GM19351 (cell line): ENCODE data around the gene DHRS13.
"Not testable (repeated sequence)": the region's sequence is repeated elsewhere in the genome, so short reads cannot be mapped to it uniquely, and the experiment has no call there.

Source experiments
- ATAC-seq: cut with Tn5 transposase; IDR thresholded peaks from one replicate; pipeline ENCODE4 v1.9.1; 2021; ENCODE audit warnings: mild to moderate bottlenecking, moderate library complexity; ENCODE audit not compliant: unreplicated experiment

The DHRS13 gene

GRCh38 chr17:28887871-28888471 is 14.9 kb downstream of the DHRS13 start:
- ATAC-seq = no peak

DNA sequence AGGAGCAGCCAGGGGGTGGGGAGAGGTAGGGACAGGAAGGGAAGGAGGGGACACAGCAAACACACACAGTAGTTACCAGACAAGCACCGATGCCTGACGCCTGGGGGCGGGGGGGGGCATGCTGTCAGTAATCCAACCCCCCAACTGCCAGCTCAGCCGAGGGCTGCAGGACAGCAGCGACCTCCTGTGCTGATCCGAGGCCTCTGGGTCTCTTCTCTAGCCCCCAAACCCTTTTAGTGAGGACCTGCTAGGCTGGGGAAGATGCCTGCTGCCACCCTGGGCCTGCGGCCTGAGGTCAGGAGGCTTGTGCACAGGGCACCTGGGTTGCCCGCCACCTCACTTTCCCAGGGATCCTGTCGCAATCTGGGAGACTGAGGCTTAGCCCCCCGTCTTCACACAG is 16.9 kb downstream of the DHRS13 start:
- ATAC-seq = no peak

DNA sequence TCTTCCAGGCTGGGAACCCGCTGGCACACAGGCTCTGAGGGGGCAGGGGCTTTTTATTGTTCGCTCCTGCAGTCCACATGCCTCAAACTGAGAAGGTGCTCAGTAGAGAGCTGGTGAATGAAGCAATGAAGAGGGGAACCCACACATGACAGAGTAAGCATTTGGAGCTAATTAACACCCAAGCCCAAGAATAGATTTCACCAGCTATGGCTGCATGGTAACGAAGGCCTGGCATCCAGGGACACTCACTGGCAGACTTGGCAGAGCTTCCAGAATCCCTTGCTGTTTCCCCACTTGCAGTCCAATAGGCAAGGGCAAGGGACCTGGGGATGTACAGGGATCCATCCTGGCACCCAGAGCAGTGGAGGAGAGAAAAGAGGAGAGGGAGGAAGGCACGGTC is 17.5 kb downstream of the DHRS13 start:
- no peak for ATAC-seq

DNA sequence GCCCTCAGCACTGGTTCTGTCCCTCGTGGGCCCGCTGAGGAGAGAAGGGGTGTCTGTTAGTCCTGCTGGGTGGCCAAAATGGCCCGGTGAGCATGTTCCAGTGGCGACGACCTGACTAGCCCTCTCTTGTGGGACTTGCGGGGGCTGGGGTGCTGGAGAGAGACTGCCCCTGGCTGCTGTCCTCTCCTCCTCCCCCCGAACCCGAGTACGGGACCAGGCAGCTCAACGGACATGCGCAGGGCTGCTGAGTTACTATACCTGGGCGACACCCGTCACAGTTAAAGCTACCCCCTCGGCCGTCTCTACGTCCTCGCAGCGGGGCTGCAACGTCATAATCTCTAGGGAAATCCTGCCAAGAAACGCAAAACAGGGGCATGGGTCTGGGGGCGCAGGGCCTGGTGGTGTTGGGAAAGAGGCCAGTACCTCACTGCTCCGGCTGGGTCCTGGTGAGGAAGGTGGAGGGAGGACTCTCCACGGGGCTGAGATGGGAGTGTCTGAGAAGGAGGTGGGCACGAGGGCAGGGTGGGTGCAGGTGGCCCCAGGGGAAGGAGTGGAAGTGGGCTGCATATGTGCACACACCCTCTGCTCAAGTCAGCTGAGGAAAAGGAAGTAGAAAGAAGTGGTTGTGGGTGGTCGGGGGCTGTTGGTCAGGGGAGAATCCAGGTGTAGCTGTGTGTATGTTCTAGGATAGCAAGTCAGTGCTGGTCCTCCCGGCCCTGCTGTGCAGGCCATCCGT is 18.7 kb downstream of the DHRS13 start:
- no peak for ATAC-seq

- no peak for ATAC-seq
Observed at GRCh38 chr17:28882154-28882895, 20.6 kb downstream of the DHRS13 start.

- ATAC-seq = no peak
Observed at GRCh38 chr17:28881533-28882056, 21.3 kb downstream of the DHRS13 start.

DNA sequence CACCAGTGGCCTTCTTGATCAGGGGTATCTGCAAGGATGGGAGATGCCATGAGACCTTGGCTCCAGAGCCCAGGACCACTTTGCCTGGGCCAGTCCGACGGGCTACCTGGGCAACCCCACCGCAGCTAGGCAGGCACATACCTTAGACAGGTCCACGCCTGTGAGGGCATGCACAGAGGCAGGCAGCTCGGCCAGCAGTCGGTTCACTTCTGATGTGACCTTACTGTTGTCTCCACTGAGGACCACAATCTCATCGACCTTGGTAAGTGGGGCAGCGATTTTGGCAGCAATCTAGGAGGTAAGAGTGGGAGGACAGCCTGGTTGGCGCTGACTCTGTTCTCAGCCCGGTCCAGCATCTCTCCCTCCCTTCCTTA is 22.3 kb downstream of the DHRS13 start:
- ATAC-seq = no peak

DNA sequence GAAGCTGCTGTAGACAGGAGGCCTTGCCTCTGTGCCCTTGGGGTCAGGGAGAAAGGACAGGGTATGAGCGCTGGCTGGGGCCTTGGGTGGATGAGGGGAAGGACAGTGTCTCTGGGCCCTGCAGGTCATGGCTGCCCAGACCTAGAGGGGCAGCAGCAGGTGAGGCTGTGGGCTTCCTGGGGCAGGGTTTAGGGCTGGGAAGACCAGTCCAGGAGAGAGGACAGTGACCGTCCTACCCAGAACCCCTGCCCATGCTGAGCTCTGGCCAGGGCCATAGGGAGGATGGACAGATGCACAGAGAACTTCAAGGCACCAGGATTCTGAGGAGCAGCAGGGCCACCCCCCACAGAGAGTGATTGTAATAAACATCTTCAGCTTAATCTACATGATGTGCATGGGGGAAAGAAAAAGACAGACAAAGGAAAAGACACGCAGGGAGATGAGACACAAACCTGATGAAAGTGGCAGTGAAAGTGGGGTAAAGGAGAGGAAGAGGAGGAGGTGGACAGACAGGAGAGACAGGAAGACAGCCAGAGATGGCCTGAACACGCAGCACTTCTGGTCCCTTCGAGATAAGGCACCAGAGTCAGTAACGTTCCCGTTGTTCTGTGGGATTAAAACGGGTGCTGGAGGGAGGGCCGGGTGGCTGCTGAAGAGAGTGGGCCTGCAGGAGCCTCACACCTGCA is 22.9 kb downstream of the DHRS13 start:
- ATAC-seq = no peak

GRCh38 chr17:28878981-28879380 is 23.9 kb downstream of the DHRS13 start:
- ATAC-seq = no peak

DNA sequence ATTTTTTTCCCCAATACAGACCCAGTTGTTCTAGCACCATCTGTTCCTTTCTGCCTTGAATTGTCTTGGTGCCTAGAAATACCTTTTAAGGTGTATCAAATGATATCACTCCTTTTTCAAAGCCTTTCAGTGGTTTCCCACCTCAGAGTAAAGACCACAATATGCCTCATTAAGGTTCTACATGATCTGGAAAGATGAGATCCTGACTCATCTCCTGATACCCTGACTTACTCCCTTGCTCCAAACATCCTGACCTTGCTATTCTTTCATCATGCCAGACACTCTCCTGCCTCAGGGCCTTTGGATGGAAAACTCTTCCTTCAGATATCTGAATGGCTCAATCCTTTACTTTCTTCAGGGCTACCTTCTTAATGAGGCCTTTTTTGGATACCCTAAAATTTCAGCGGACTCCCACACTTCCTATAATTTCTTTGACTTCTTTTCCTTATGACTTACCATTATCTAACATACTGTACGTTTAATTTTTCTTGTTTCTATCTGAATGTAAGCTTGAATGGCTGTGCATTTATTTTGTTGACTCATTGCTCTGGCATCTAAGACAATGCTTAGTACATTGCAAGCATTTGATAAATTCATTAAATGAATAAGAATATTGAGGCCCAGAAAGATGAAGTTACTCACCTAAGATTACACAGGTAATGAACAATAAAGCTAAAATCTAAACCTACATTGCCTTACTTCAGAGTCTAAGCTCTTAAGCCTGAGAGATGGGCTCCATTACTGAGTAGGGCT is 24.5 kb downstream of the DHRS13 start:
- ATAC-seq = no peak

DNA sequence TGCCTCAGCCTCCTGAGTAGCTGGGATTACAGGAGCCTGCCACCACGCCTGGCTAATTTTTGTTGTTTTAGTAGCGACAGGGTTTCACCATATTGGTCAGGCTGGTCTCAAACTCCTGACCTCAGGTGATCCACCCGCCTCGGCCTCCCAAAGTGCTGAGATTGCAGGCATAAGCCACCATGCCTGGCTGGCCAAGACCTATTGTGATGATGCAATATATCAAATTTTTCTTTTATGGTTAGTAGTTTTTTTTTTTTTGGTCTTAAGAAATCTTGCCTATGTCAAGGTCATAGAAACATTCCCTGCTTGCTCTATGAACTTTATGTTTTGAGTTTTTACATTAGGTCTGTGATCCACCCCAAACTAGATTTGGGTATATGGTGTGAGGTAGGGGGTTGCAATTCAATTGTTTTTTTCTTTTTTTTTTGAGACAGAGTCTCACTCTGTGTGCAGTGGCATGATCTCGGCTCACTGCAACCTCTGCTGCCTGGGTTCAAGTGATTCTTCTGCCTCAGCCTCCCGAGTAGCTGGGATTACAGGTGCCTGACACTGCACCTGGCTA is 25.6 kb downstream of the DHRS13 start:
- ATAC-seq = not testable (repeated sequence)

- no peak for ATAC-seq
Observed at GRCh38 chr17:28875848-28876550, 26.9 kb downstream of the DHRS13 start.

DNA sequence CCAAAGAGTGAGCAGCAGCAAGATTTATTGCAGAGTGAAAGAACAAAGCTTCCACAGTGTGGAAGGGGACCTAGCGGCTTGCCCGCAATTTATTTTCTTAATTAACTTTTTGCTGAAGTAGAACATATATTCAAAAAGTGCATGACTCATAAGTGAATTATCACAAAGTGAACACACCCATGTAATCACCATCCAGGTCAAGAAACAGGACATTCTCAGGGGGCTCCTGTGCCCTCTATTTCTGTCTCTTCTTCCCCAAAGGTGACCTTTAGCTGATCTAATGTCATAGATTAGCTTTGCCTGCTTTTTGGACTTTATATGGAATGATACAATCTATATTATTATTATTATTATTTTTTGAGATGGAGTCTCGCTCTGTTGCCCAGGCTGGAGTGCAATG is 28.1 kb downstream of the DHRS13 start:
- no peak for ATAC-seq

DNA sequence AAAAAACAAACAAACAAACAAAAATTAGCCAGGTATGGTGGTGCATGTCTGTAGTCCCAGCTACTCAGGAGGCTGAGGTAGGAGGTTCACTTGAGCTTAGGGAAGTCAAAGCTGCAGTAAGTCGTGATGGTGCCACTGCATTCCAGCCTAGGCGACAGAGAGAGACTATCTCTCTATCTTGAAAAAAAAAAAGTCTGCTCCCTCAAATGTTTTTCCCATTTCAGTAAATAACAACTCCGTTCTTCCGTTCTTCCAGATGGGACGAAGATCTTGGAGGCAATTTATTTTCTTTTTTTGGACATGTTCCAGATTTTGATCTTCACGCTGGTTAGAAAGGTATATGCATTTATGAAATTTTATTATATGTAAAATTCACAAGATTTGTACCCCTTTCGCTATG is 29.0 kb downstream of the DHRS13 start:
- ATAC-seq = no peak

DNA sequence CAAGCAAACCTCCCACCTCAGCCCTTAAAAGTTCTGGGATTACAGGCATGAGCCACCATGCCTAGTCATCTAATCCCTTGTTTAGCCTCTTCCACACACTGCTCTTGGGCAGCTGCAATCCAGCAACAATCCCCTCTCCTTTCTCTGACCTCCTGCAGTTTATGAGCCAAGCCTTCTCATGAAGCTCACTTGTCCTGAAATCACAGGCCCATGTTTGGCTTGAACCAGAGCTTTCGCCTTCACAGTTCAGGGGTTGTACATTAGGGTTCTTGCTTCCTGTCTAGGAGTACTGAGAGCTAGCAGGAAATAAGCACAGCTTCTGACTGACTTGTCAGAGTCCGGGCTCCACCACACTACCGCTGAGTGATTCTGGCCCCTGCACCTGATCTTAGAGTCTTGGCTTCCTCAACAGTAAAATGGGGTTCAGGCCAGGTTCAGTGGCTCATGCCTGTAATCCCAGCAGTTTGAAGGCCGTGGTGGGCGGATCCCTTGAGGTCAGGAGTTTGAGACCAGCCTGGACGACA is 31.8 kb downstream of the DHRS13 start:
- peak; percentile 89 for ATAC-seq

GRCh38 chr17:28867276-28867675 is 35.6 kb downstream of the DHRS13 start:
- ATAC-seq = no peak

DNA sequence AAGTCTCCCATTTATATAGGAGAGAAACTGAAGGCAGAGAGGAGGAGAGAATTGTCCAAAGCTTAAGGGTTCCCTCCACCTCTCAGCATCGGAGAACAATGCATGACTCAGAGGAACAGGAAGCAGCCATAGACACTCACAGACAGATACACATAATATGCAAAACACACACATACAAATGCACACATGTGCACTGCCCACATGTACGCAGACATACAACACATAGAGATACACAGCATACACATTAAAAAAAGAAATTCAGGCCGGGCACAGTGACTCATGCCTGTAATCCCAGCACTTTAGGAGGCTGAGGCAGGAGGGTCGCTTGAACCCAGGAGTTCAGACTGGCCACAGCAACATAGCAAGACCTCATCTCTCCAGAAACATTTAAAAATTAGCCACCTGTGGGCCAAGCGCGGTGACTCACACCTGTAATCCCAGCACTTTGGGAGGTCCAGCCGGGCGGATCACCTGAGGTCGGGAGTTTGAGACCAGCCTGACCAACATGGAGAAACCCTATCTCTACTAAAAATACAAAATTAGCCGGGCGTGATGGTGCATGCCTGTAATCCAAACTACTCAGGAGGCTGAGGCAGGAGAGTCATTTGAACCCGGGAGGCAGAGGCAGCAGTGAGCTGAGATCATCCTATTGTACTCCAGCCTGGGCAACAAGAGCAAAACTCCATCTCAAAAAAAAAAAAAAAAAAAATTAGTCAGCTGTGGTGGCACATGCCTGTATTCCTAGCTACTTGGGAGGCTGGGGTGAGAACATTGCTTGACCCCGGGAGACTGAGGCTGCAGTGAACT is 36.7 kb downstream of the DHRS13 start:
- no peak for ATAC-seq

DNA sequence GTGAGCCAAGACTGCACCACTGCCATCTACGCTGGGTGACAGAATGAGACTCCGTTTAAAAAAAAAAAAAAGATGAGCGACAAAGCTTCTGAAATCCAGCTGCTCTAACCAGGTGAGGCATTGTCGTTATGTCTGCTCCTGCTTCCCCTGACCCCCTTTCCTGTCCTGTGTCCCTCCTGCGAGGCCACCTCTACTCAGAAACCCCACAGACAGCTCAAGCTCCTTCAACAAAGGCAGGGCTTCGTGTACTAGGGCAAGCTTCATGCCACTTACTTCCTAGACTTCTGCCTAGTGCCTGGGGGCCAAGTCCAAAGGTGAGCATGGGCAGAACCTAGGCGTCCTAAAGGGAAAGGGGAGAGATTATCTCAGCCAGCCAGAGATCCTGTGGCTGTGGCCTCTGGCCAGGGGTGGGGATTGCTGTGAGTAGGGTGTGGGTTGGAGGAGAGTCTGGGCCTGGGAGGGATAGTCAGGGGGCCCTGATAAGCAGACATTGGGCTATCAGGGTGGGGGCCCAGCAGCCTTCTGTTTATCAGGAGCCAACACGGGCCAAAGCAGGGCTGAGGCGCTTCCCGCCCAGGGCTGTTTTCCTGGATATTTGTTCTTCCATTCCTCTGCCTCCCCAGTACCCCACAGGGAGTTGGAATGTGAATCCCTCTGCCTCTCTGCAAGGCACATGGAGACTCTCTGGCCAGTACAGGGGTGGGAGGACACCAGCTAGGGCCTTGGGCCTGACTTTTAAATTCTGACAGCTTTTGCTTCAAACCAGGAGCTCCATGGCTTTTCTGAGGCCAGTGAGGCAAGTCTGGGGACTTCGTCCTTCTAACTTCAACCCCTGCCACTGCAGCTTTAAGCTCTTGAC is 37.7 kb downstream of the DHRS13 start:
- no peak for ATAC-seq
